Trophoblast cell (in vitro differentiated cells and primary cell): Measurements from ENCODE around the gene TRIM46.

ENCODE experiments used
- DNase-seq, 2 donors: peaks; one replicate each; pipeline ENCODE4 v3.0.0-alpha.2; 2016
- H2AFZ ChIP-seq: 2 replicates; pipeline ENCODE4 v1.6.1; 2013; ENCODE audit warnings: low read length, moderate library complexity, mild to moderate bottlenecking; ENCODE audit not compliant: insufficient read depth, poor library complexity
- H2AK5ac ChIP-seq: 2 replicates; pipeline ENCODE4 v1.6.1; 2013; ENCODE audit warnings: mild to moderate bottlenecking, low read length
- H2BK120ac ChIP-seq: 2 replicates; pipeline ENCODE4 v1.6.1; 2013; ENCODE audit warnings: low read length, mild to moderate bottlenecking, moderate library complexity; ENCODE audit not compliant: insufficient read depth, poor library complexity
- H2BK12ac ChIP-seq: 2 replicates; pipeline ENCODE4 v1.6.1; 2013; ENCODE audit warnings: mild to moderate bottlenecking, low read length, moderate library complexity
- H2BK5ac ChIP-seq: 2 replicates; pipeline ENCODE4 v1.6.1; 2013; ENCODE audit warnings: low read length, low read depth, moderate library complexity, mild to moderate bottlenecking; ENCODE audit not compliant: poor library complexity
- H3K14ac ChIP-seq: 2 replicates; pipeline ENCODE4 v1.6.1; 2013; ENCODE audit warnings: mild to moderate bottlenecking, low read length
- H3K18ac ChIP-seq: 2 replicates; pipeline ENCODE4 v1.6.1; 2013; ENCODE audit warnings: mild to moderate bottlenecking, low read length
- H3K23ac ChIP-seq: 2 replicates; pipeline ENCODE4 v1.6.1; 2013; ENCODE audit warnings: low read length
- H3K27ac ChIP-seq: 2 replicates; pipeline ENCODE4 v1.5.1; 2013; ENCODE audit warnings: low read depth, mild to moderate bottlenecking, inconsistent platforms, low read length, moderate library complexity
- H3K27me3 ChIP-seq: 2 replicates; pipeline ENCODE4 v1.6.1; 2013; ENCODE audit warnings: inconsistent platforms, mild to moderate bottlenecking, low read length, moderate library complexity; ENCODE audit not compliant: insufficient read depth
- H3K36me3 ChIP-seq, 2 experiments: 1 replicate in 1 of 2; 2 replicates in 1 of 2; pipeline ENCODE4 v1.6.1; 2013; ENCODE audit warnings: low read length in 2 of 2, mild to moderate bottlenecking in 2 of 2, moderate library complexity in 1 of 2; ENCODE audit not compliant: insufficient read depth in 2 of 2, control insufficient read depth in 1 of 2
- H3K4ac ChIP-seq: 2 replicates; pipeline ENCODE4 v1.6.1; 2013; ENCODE audit warnings: low read depth, mild to moderate bottlenecking, low read length, moderate library complexity
- H3K4me1 ChIP-seq, 2 experiments: 1 replicate in 1 of 2; 2 replicates in 1 of 2; pipeline ENCODE4 v1.6.1; 2013; ENCODE audit warnings: low read length in 2 of 2, mild to moderate bottlenecking in 2 of 2, moderate library complexity in 1 of 2; ENCODE audit not compliant: insufficient read depth in 2 of 2, control insufficient read depth in 1 of 2
- H3K4me2 ChIP-seq: 2 replicates; pipeline ENCODE4 v1.6.1; 2013; ENCODE audit warnings: inconsistent platforms, mild to moderate bottlenecking, low read length, moderate library complexity
- H3K4me3 ChIP-seq: 2 replicates; pipeline ENCODE4 v1.5.1; 2013; ENCODE audit warnings: mild to moderate bottlenecking, low read depth, low read length, inconsistent platforms
- H3K79me1 ChIP-seq: one replicate; pipeline ENCODE4 v1.6.1; 2013; ENCODE audit warnings: low read length
- H3K79me2 ChIP-seq: 2 replicates; pipeline ENCODE4 v1.6.1; 2013; ENCODE audit warnings: low read length, mild to moderate bottlenecking; ENCODE audit not compliant: control insufficient read depth, insufficient read depth, poor library complexity
- H3K9ac ChIP-seq: 2 replicates; pipeline ENCODE4 v1.6.1; 2013; ENCODE audit warnings: mild to moderate bottlenecking, low read length
- H3K9me3 ChIP-seq: 2 replicates; pipeline ENCODE4 v1.6.1; 2013; ENCODE audit warnings: low read depth, mild to moderate bottlenecking, control low read depth, inconsistent platforms, low read length; ENCODE audit not compliant: insufficient read depth
- H4K12ac ChIP-seq: 2 replicates; pipeline ENCODE4 v1.6.1; 2013; ENCODE audit warnings: low read depth, mild to moderate bottlenecking, low read length, moderate library complexity
- H4K8ac ChIP-seq: 2 replicates; pipeline ENCODE4 v1.6.1; 2013; ENCODE audit warnings: low read depth, mild to moderate bottlenecking, low read length, moderate library complexity
- H4K91ac ChIP-seq: one replicate; pipeline ENCODE4 v1.6.1; 2013; ENCODE audit warnings: low read depth, mild to moderate bottlenecking, low read length, moderate library complexity
- WGBS: extraction: QIAGEN DNeasy Blood & Tissue Kit; methylation state at CpG from one replicate; pipeline ENCODE4 v1.1.7; 2013; ENCODE audit warnings: missing lambda C conversion rate; ENCODE audit not compliant: insufficient read length, insufficient coverage; ENCODE audit errors: extremely low coverage; 5-methylcytosine and 5-hydroxymethylcytosine counted together

Gene TRIM46

DNA sequence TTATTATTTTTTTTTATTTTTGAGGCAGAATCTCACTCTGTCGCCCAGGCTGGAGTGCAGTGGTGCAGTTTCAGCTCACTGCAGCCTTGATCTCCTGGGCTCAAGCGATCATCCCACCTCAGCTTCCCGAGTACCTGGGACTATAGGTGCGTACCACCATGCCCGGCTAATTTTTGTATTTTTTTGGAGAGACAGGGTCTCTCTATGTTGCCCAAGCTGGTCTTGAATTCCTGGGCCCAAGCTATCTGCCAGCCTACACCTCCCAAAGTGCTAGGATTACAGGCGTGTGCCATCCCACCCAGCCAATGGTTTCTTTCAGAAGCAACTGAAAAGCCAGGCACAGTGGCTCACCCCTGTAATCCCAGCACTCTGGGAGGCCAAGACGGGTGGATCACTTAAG is 2.8 kb upstream of the TRIM46 start:
- no peak for DNase-seq
- no peaks in the 10 kb centered on the region for H3K27me3 ChIP-seq
- no peak overlapping the region for H3K4me2 ChIP-seq
- H3K79me1 ChIP-seq: peaks cover 5% of the 10 kb centered on the region
- no peak overlapping the region for H4K91ac ChIP-seq
- no peak overlapping the region for H3K18ac ChIP-seq
- no peak overlapping the region for H3K4me3 ChIP-seq
- H2BK12ac ChIP-seq: no peak overlapping the region
- no peak overlapping the region for H3K23ac ChIP-seq
- H4K8ac ChIP-seq: no peak overlapping the region
- peaks cover 8 to 14% of the 10 kb centered on the region in 2 experiments for H3K36me3 ChIP-seq
- H3K4me1 ChIP-seq: peaks cover 7 to 22% of the 10 kb centered on the region in 2 experiments
- no peaks in the 10 kb centered on the region for H3K9me3 ChIP-seq
- H2BK5ac ChIP-seq: no peak overlapping the region
- no peak overlapping the region for H2AK5ac ChIP-seq
- no peak overlapping the region for H3K27ac ChIP-seq
- H4K12ac ChIP-seq: no peak overlapping the region
- H3K4ac ChIP-seq: no peak overlapping the region
- H2BK120ac ChIP-seq: no peak overlapping the region
- no peak overlapping the region for H3K14ac ChIP-seq
- no CpG with 5 or more reads among the region's 7 CpGs for WGBS
- no peak overlapping the region for H2AFZ ChIP-seq
- H3K9ac ChIP-seq: no peak overlapping the region
- H3K79me2 ChIP-seq: peaks cover 5% of the 10 kb centered on the region

DNA sequence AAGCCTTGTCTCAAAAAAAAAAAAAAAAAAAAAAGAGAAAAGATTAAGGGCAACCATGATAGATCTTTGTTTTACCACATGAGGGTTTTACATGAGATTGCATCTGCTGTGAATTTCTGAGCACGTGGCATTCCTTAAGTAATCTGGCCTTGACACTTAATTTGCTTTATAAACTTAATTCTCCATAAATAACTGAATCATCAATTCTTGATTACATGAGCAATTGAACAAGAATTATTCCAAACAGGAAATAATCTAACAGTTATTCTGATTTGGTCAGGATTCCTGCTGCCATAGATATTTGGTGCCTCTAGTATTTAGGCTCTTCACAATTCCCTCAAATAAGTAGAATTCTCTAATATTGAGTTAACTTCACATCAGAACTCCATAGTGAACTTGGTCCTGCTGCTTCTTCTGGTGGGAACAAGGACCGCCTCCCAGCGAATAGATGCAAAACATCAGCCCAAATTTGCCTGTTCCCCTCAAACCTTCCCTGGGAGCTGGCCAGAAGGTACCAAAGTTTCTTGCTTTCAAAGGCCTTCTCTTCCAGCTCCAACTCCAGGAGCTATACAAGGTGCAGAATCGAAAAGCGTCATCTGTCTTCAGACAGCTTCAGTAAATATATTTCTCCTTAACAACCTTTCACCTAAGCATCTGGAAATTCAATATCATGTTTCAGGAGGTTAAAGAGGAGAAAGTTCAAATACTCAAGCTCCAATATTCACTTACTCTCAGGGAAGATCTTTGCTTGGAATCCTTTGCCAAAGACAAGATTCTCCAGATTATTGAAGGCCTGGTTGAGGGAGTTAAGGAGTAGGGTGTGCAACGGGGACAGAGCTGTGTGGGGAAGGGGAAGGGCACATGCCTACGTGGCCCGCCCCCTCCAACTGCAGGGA is 1.6 kb upstream of the TRIM46 start:
- H3K18ac ChIP-seq: peak overlapping the region; percentile 30
- H3K9ac ChIP-seq: peak overlapping the region; percentile 92
- peak overlapping the region; percentile 47 for H3K14ac ChIP-seq
- no peak overlapping the region for H3K23ac ChIP-seq
- no peak overlapping the region for H2BK12ac ChIP-seq
- H3K27me3 ChIP-seq: no peaks in the 10 kb centered on the region
- H3K4me2 ChIP-seq: peak overlapping the region; percentile 67
- H4K91ac ChIP-seq: peak overlapping the region; percentile 72
- no CpG with 5 or more reads among the region's 8 CpGs for WGBS
- H3K79me1 ChIP-seq: peaks cover 5% of the 10 kb centered on the region
- H3K9me3 ChIP-seq: no peaks in the 10 kb centered on the region
- H3K36me3 ChIP-seq: peaks cover 8 to 14% of the 10 kb centered on the region in 2 experiments
- H2AK5ac ChIP-seq: no peak overlapping the region
- H3K4me3 ChIP-seq: peak overlapping the region; percentile 87
- H3K4ac ChIP-seq: peak overlapping the region; percentile 59
- peak overlapping the region; percentile 20 for H2BK120ac ChIP-seq
- H2BK5ac ChIP-seq: no peak overlapping the region
- no peak for DNase-seq
- H3K27ac ChIP-seq: peak overlapping the region; percentile 52
- peak overlapping the region; percentile 75 for H4K8ac ChIP-seq
- H3K79me2 ChIP-seq: peaks cover 5% of the 10 kb centered on the region
- H3K4me1 ChIP-seq: peaks cover 8 to 19% of the 10 kb centered on the region in 2 experiments
- H4K12ac ChIP-seq: peak overlapping the region; percentile 51
- peak overlapping the region; percentile 56 for H2AFZ ChIP-seq

DNA sequence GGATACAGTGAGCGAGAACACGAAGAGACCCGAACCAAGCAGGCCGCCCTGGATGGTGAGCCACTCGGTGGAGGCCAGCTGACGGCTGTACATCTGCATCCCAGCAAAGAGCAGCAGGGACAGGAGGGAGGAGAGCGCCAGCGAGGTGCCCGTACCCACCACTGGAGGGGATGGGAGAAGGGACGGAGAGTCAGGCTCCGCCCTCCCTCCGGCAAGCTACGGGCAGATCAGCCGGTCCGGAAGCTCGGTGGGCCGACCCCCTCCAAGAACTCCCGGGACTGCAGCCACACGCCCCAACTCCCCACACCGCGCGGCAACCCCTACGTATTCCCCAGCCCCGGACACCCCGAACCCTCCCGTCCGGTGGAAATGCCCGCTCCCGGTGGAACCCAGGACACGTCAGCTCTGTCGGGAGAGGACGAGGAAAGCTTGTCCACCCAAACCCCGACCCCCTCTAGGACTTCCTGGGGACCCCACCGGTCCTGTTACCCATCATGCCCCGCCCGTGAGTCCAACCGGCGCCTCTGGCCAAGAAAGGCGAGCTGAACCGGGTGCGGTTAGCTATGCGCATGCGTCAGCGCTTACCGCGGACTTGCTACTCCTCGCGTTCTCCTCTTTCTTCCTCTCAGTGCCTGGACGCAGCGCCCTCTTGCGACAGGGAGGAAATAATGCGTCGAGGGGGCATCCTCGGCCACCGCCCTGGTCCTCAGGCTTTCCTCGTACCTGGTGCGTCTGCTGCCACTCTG is 744 bp upstream of the TRIM46 start, which contains the start of gene KRTCAP2:
KRTCAP2 (minus strand) TSS at position 573 of the 746 bp plus-strand sequence; CDS start at position 493, 80 bp downstream.
- Histone ChIP-seq H3K9ac (peak within 1 kb of the TSS; percentile 92), H3K36me3 (peaks cover 8 to 14% of the 10 kb centered on the region in 2 experiments), H2AK5ac (no peak within 1 kb of the TSS), H3K79me1 (peaks cover 5% of the 10 kb centered on the region), H3K27ac (peak within 1 kb of the TSS; percentile 52), H3K4me1 (peaks cover 9 to 16% of the 10 kb centered on the region in 2 experiments), H3K23ac (no peak within 1 kb of the TSS), H4K8ac (peak within 1 kb of the TSS; percentile 75), H3K4me2 (peak within 1 kb of the TSS; percentile 67), H3K14ac (peak within 1 kb of the TSS; percentile 47), H4K91ac (peak within 1 kb of the TSS; percentile 72), H2BK5ac (peak within 1 kb of the TSS; percentile 29), H2BK12ac (no peak within 1 kb of the TSS), H3K4ac (peak within 1 kb of the TSS; percentile 59), H2AFZ (peak within 1 kb of the TSS; percentile 56), H3K79me2 (peaks cover 5% of the 10 kb centered on the region), H3K27me3 (no peaks in the 10 kb centered on the region), H3K18ac (peak within 1 kb of the TSS; percentile 30), H3K4me3 (peak within 1 kb of the TSS; percentile 87), H3K9me3 (no peaks in the 10 kb centered on the region), H4K12ac (peak within 1 kb of the TSS; percentile 71), H2BK120ac (peak within 1 kb of the TSS; percentile 20)
- no CpG with 5 or more reads among the region's 57 CpGs for WGBS
- DNase-seq: peak; percentile 93 to 98
